PC-3 (cell line): ENCODE results near the gene ZP3.

Experiments used
- CTCF ChIP-seq: fragments of 300-600 bp; sonication (generic); conservative IDR thresholded peaks from 2 replicates; pipeline ENCODE4 v1.5.1; 2017; ENCODE audit warnings: antibody characterized with exemption, low read depth, mild to moderate bottlenecking, low read length
- EZH2 ChIP-seq: fragments of 300-600 bp; sonication (generic); IDR thresholded peaks from one replicate; pipeline ENCODE4 v1.6.1; 2017; ENCODE audit warnings: antibody characterized with exemption, mild to moderate bottlenecking, low read length; ENCODE audit not compliant: unreplicated experiment

GRCh38 chr7:76405738-76406137 lies 19.0 kb upstream of the ZP3 start:
- no peak for TF ChIP-seq CTCF
- no peak for TF ChIP-seq EZH2
